Measurements from ENCODE around the gene ZNF580.

- TF ChIP-seq, protein P1, sequence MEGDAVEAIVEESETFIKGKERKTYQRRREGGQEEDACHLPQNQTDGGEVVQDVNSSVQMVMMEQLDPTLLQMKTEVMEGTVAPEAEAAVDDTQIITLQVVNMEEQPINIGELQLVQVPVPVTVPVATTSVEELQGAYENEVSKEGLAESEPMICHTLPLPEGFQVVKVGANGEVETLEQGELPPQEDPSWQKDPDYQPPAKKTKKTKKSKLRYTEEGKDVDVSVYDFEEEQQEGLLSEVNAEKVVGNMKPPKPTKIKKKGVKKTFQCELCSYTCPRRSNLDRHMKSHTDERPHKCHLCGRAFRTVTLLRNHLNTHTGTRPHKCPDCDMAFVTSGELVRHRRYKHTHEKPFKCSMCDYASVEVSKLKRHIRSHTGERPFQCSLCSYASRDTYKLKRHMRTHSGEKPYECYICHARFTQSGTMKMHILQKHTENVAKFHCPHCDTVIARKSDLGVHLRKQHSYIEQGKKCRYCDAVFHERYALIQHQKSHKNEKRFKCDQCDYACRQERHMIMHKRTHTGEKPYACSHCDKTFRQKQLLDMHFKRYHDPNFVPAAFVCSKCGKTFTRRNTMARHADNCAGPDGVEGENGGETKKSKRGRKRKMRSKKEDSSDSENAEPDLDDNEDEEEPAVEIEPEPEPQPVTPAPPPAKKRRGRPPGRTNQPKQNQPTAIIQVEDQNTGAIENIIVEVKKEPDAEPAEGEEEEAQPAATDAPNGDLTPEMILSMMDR (IDR thresholded peaks at IDR 0.05; ENCODE audit: low read length), result no peak
- no peak for TF ChIP-seq EZH2 (IDR thresholded peaks at IDR 0.05; ENCODE audit: borderline replicate concordance, low read length)
These were observed 26.2 kb downstream of the ZNF580 start for GRCh38 chr19:55667006-55667381.
